H1 (cell line): ENCODE measurements around the gene IREB2. TPM values are rescaled to one million over a fixed set of nuclear protein-coding genes. Genes with fewer than 3 reads are reported as not detected.

ENCODE experiments used
- CTCF ChIA-PET: fragments of 300-600 bp; sonication (Branson Sonifier 250); formaldehyde crosslinking; loops from one replicate; lab custom pipeline; 2021; ENCODE audit not compliant: partially characterized antibody; lab: Charles Lee
- POLR2A ChIA-PET: fragments of 300-600 bp; sonication (Branson Sonifier 250); formaldehyde crosslinking; loops from one replicate; lab custom pipeline; 2021; ENCODE audit warnings: inconsistent platforms; ENCODE audit not compliant: partially characterized antibody; lab: Charles Lee
- DNase-seq, 2 experiments: peaks; one replicate each; pipeline versions ENCODE4 v3.0.0 to v3.0.0-alpha.2; 2010 to 2022; ENCODE audit warnings: low spot score in 2 of 2, low read depth in 1 of 2, mixed read lengths in 1 of 2
- FAIRE-seq: peaks from 2 replicates; lab custom pipeline; 2011; peaks lifted over from hg19 to GRCh38; lab: Jason Lieb, UNC
- H2AFZ ChIP-seq: 2 replicates; pipeline ENCODE4 v1.8.1; 2012; ENCODE audit warnings: low read length, inconsistent platforms
- H2AK5ac ChIP-seq: 2 replicates; pipeline ENCODE4 v1.6.1; 2013; ENCODE audit warnings: low read depth, low read length
- H2BK120ac ChIP-seq: replicated peaks from 2 replicates; pipeline ENCODE3; 2013; ENCODE audit warnings: low read depth, low read length, inconsistent platforms
- H2BK12ac ChIP-seq: 2 replicates; pipeline ENCODE4 v1.6.1; 2013; ENCODE audit warnings: low read depth, low read length
- H2BK15ac ChIP-seq: 2 replicates; pipeline ENCODE4 v1.6.1; 2013; ENCODE audit warnings: low read length
- H2BK20ac ChIP-seq: 2 replicates; pipeline ENCODE4 v1.6.1; 2013; ENCODE audit warnings: low read length
- H2BK5ac ChIP-seq: 2 replicates; pipeline ENCODE4 v1.6.1; 2013; ENCODE audit warnings: low read depth, low read length
- H3K14ac ChIP-seq: 2 replicates; pipeline ENCODE4 v1.6.1; 2013; ENCODE audit warnings: inconsistent platforms; ENCODE audit not compliant: insufficient read length
- H3K18ac ChIP-seq: 2 replicates; pipeline ENCODE4 v1.6.1; 2013; ENCODE audit warnings: low read length; ENCODE audit errors: extremely low read depth
- H3K23ac ChIP-seq: 2 replicates; pipeline ENCODE4 v1.6.1; 2013; ENCODE audit warnings: inconsistent platforms; ENCODE audit not compliant: insufficient read length
- H3K23me2 ChIP-seq: 2 replicates; pipeline ENCODE4 v1.6.1; 2013; ENCODE audit warnings: low read depth, low read length
- H3K27ac ChIP-seq: 2 replicates; pipeline ENCODE4 v1.6.1; 2011; ENCODE audit warnings: low read depth, low read length, inconsistent platforms
- H3K27me3 ChIP-seq, 4 experiments: replicated peaks in 1 of 4; 1 replicate in 1 of 4; 2 replicates in 3 of 4; pipeline versions ENCODE4 v1.6.1 to v1.8.1; 2011 to 2013; ENCODE audit warnings: low read length in 3 of 4, mild to moderate bottlenecking in 3 of 4, inconsistent platforms in 2 of 4, mixed read lengths in 2 of 4, moderate library complexity in 1 of 4; ENCODE audit not compliant: control insufficient read depth in 3 of 4, insufficient read depth in 3 of 4; ENCODE audit errors: extremely low read depth in 1 of 4
- H3K36me3 ChIP-seq, 4 experiments: 2 replicates each; pipeline versions ENCODE4 v1.6.1 to v1.8.1; 2011 to 2013; ENCODE audit warnings: mild to moderate bottlenecking in 4 of 4, low read length in 3 of 4, moderate library complexity in 2 of 4, control low read depth in 1 of 4, inconsistent platforms in 1 of 4; ENCODE audit not compliant: insufficient read depth in 4 of 4, control insufficient read depth in 2 of 4
- H3K4ac ChIP-seq: replicated peaks from 2 replicates; pipeline ENCODE3; 2013; ENCODE audit warnings: low read length, low read depth, mixed read lengths, inconsistent platforms; ENCODE audit not compliant: insufficient read length
- H3K4me1 ChIP-seq, 4 experiments: replicated peaks in 1 of 4; 1 replicate in 1 of 4; 2 replicates in 3 of 4; pipeline versions ENCODE4 v1.6.1 to v1.8.1; 2011 to 2013; ENCODE audit warnings: low read length in 3 of 4, inconsistent platforms in 2 of 4, mixed read lengths in 1 of 4; ENCODE audit not compliant: insufficient read depth in 4 of 4, control insufficient read depth in 3 of 4
- H3K4me2 ChIP-seq, 2 experiments: 2 replicates each; pipeline versions ENCODE4 v1.6.1 to v1.8.1; 2011 to 2013; ENCODE audit warnings: low read depth in 2 of 2, low read length in 2 of 2, control low read depth in 1 of 2, inconsistent platforms in 1 of 2, mild to moderate bottlenecking in 1 of 2; ENCODE audit not compliant: insufficient read depth in 1 of 2
- H3K4me3 ChIP-seq, 4 experiments: fragments of 200-600, 300-600 bp in 1 of 4; sonication (generic), shearing (Covaris generic), sonication (Bioruptor Twin) in 1 of 4; 2 replicates each; pipeline versions ENCODE4 v1.5.1 to v1.8.1; 2011 to 2016; ENCODE audit warnings: low read length in 4 of 4, low read depth in 3 of 4, control low read depth in 2 of 4, inconsistent platforms in 2 of 4, mild to moderate bottlenecking in 2 of 4, mixed read lengths in 1 of 4, moderate library complexity in 1 of 4; ENCODE audit not compliant: insufficient read depth in 2 of 4; ENCODE audit errors: extremely low read depth in 1 of 4
- H3K56ac ChIP-seq: replicated peaks from 2 replicates; pipeline ENCODE3; 2013; ENCODE audit warnings: low read depth, mild to moderate bottlenecking, mixed read lengths, low read length, inconsistent platforms; ENCODE audit not compliant: insufficient read length
- H3K79me1 ChIP-seq: 2 replicates; pipeline ENCODE4 v1.6.1; 2013; ENCODE audit warnings: low read depth, low read length, control low read depth
- H3K79me2 ChIP-seq, 2 experiments: 2 replicates each; pipeline versions ENCODE4 v1.6.1 to v1.8.1; 2012 to 2013; ENCODE audit warnings: low read length in 2 of 2, mild to moderate bottlenecking in 2 of 2, inconsistent platforms in 1 of 2; ENCODE audit not compliant: insufficient read depth in 2 of 2, control insufficient read depth in 1 of 2
- H3K9ac ChIP-seq, 4 experiments: replicated peaks in 1 of 4; 1 replicate in 1 of 4; 2 replicates in 3 of 4; pipeline versions ENCODE4 v1.6.1 to v1.8.1; 2011 to 2013; ENCODE audit warnings: low read depth in 3 of 4, low read length in 3 of 4, control low read depth in 2 of 4, mild to moderate bottlenecking in 2 of 4, moderate library complexity in 2 of 4, inconsistent platforms in 1 of 4; ENCODE audit errors: extremely low read depth in 1 of 4
- H3K9me3 ChIP-seq, 2 experiments: 2 replicates each; pipeline versions ENCODE4 v1.6.1 to v1.8.1; 2012 to 2013; ENCODE audit warnings: mild to moderate bottlenecking in 2 of 2, moderate library complexity in 2 of 2, control low read depth in 1 of 2, inconsistent platforms in 1 of 2, low read depth in 1 of 2, low read length in 1 of 2, mixed read lengths in 1 of 2; ENCODE audit not compliant: insufficient read depth in 2 of 2
- H4K20me1 ChIP-seq, 2 experiments: replicated peaks in 1 of 2; 2 replicates each; pipeline versions ENCODE3 to v1.8.1; 2011 to 2013; ENCODE audit warnings: inconsistent platforms in 2 of 2, low read length in 2 of 2, mild to moderate bottlenecking in 1 of 2; ENCODE audit not compliant: insufficient read depth in 2 of 2, control insufficient read depth in 1 of 2
- H4K5ac ChIP-seq: 2 replicates; pipeline ENCODE4 v1.6.1; 2013; ENCODE audit warnings: low read length, low read depth, mixed read lengths, inconsistent platforms; ENCODE audit not compliant: insufficient read length
- H4K8ac ChIP-seq: 2 replicates; pipeline ENCODE4 v1.8.0; 2013; ENCODE audit warnings: mild to moderate bottlenecking, moderate library complexity, low read length, inconsistent platforms; ENCODE audit not compliant: insufficient read depth; ENCODE audit errors: extremely low read depth
- H4K91ac ChIP-seq: replicated peaks from 2 replicates; pipeline ENCODE3; 2013; ENCODE audit warnings: low read length, mixed read lengths, inconsistent platforms; ENCODE audit not compliant: insufficient read length
- BCL11A ChIP-seq, 2 experiments: IDR thresholded peaks; one replicate each; pipeline ENCODE4 v1.6.1; 2011; ENCODE audit warnings: low read depth in 2 of 2, low read length in 2 of 2, mild to moderate bottlenecking in 2 of 2
- CREB1 ChIP-seq: IDR thresholded peaks from 2 replicates; pipeline ENCODE4 v1.6.1; 2012; ENCODE audit warnings: inconsistent platforms
- CTBP2 ChIP-seq: IDR thresholded peaks from 2 replicates; pipeline ENCODE4 v1.7.0; 2011; ENCODE audit warnings: borderline replicate concordance, mild to moderate bottlenecking, moderate library complexity, mixed read lengths, low read length; ENCODE audit not compliant: insufficient read depth, insufficient read length
- EZH2 ChIP-seq: fragments of 200-600 bp; sonication (generic); IDR thresholded peaks from 2 replicates; pipeline ENCODE4 v1.7.1; 2012; ENCODE audit warnings: low read depth, mild to moderate bottlenecking, moderate library complexity, low read length, inconsistent platforms; ENCODE audit not compliant: severe bottlenecking
- HDAC2 ChIP-seq, 2 experiments: fragments of 300-600 bp in 1 of 2; sonication (generic) in 1 of 2; IDR thresholded peaks; 2 replicates each; pipeline ENCODE4 v1.6.1; 2011 to 2012; ENCODE audit warnings: low read depth in 2 of 2, low read length in 2 of 2, mild to moderate bottlenecking in 2 of 2, moderate library complexity in 2 of 2, borderline replicate concordance in 1 of 2, inconsistent platforms in 1 of 2
- KDM4A ChIP-seq: IDR thresholded peaks from one replicate; pipeline ENCODE4 v1.7.1; 2012; ENCODE audit warnings: low read depth, mild to moderate bottlenecking, moderate library complexity, low read length, inconsistent platforms; ENCODE audit not compliant: severe bottlenecking
- KDM5A ChIP-seq: fragments of 200-600 bp; IDR thresholded peaks from 2 replicates; pipeline ENCODE4 v1.7.1; 2012; ENCODE audit warnings: mild to moderate bottlenecking, low read length, inconsistent platforms, mixed read lengths
- PHF8 ChIP-seq: fragments of 200-600 bp; sonication (generic); conservative IDR thresholded peaks from 2 replicates; pipeline ENCODE4 v1.7.1; 2012; ENCODE audit warnings: low read depth, mild to moderate bottlenecking, inconsistent platforms, low read length, moderate library complexity
- POLR2A ChIP-seq, 2 experiments: IDR thresholded peaks; 1 replicate in 1 of 2; 2 replicates in 1 of 2; pipeline ENCODE4 v1.6.1; 2011; ENCODE audit warnings: low read depth in 2 of 2, low read length in 2 of 2, mild to moderate bottlenecking in 2 of 2; ENCODE audit errors: control extremely low read depth in 1 of 2
- RFX5 ChIP-seq: IDR thresholded peaks from 2 replicates; pipeline ENCODE4 v1.6.1; 2011; ENCODE audit warnings: low read depth, low read length, improper control_type of control experiment, borderline replicate concordance
- SP4 ChIP-seq: IDR thresholded peaks from 2 replicates; pipeline ENCODE4 v1.6.1; 2012; ENCODE audit warnings: low read length, inconsistent platforms
- TAF7 ChIP-seq: optimal IDR thresholded peaks from 2 replicates; pipeline ENCODE3; 2011; ENCODE audit warnings: low read depth, mild to moderate bottlenecking, inconsistent platforms, low read length, moderate library complexity, borderline replicate concordance
- WGBS, 2 experiments: shearing (Covaris generic) in 1 of 2; methylation state at CpG; one replicate each; pipeline versions ENCODE4 v1.1.6 to v1.1.7; 2013 to 2015; ENCODE audit warnings: low lambda C conversion rate in 2 of 2, mixed read lengths in 2 of 2, inconsistent platforms in 1 of 2, low coverage in 1 of 2, missing lambda C conversion rate in 1 of 2; ENCODE audit not compliant: insufficient replicate concordance in 2 of 2, insufficient coverage in 1 of 2, insufficient read length in 1 of 2; ENCODE audit errors: extremely low coverage in 1 of 2, missing lambda C conversion rate in 1 of 2; 5-methylcytosine and 5-hydroxymethylcytosine counted together
- polyA plus RNA-seq, 7 experiments: library from polyadenylated mRNA; depleted of rRNA in 3 of 7; stranded (reverse) in 5 of 7; unstranded in 2 of 7; fragments of >200 nt in 5 of 7; fragments of 200-250 nt in 2 of 7; gene quantifications; 1 replicate in 5 of 7; 2 replicates in 1 of 7; 4 replicates in 1 of 7; pipeline versions ENCODE4 v1.2.1 to v1.2.3, GENCODE V29; 2011 to 2013; ENCODE audit warnings: missing spikeins in 2 of 7, mixed read lengths in 2 of 7
- total RNA-seq: library from RNA; stranded (reverse); fragmentation: NEBNext Ultra II Directional; extraction: Animal tissue kit (Norgen Biotek cat#: 25700); gene quantifications from 2 replicates; pipeline ENCODE4 v1.2.1, GENCODE V29; 2021

Gene IREB2
- total and polyA plus RNA-seq, 2 of the 8 experiments (the other 6 are each of a cell fraction or from before 2014, with no cell fraction given), result 21.0 to 103 TPM

GRCh38 chr15:78408355-78408640, 29.7 kb upstream of the IREB2 start:
- ChIA-PET CTCF (interaction anchor here (1.1 to 20.7 kb wide), 5 partner anchors 10 to 100 kb away, joined by 3 to 240 read pairs (median 22); no protein-coding TSS in a partner anchor), POLR2A (interaction anchor here (1.3 to 1.5 kb wide), 2 partner anchors 30 to 31 kb away, joined by 3 read pairs; partner anchors contain the start of gene IREB2)
- no peak for FAIRE-seq
- no peaks in the 10 kb centered on the region for H3K79me2 ChIP-seq
- no peaks in the 10 kb centered on the region for H3K36me3 ChIP-seq
- no peak overlapping the region for H2AK5ac ChIP-seq
- no peak overlapping the region for H3K56ac ChIP-seq
- peaks cover 0 to 8% (median 5%) of the 10 kb centered on the region in 4 experiments; a peak in 5 of 7 replicates for H3K4me1 ChIP-seq
- no peak for DNase-seq
- no peak overlapping the region for H4K5ac ChIP-seq
- H3K27me3 ChIP-seq, result no peaks in the 10 kb centered on the region; a peak in 2 of 7 replicates
- no peak overlapping the region for H4K8ac ChIP-seq
- no peak overlapping the region for H3K27ac ChIP-seq
- no peaks in the 10 kb centered on the region for H3K79me1 ChIP-seq
- H3K14ac ChIP-seq, result no peak overlapping the region
- no peaks in the 10 kb centered on the region; the same call in 1 of the 2 replicates for H3K23me2 ChIP-seq
- no peak overlapping the region for H2BK120ac ChIP-seq
- H2AFZ ChIP-seq, result peak overlapping the region; percentile 19; the same call in 1 of the 2 replicates
- H3K4ac ChIP-seq, result no peak overlapping the region
- no peak overlapping the region for H2BK12ac ChIP-seq
- WGBS, 2 experiments, result 70% methylated on average over 4 of the region's 4 CpGs; no CpG with 5 or more reads in 1 of the 2 experiments
- H4K20me1 ChIP-seq, result no peaks in the 10 kb centered on the region
- no peak overlapping the region for H3K23ac ChIP-seq
- no peak overlapping the region for H4K91ac ChIP-seq
- no peak overlapping the region for H2BK20ac ChIP-seq
- no peak overlapping the region for H3K18ac ChIP-seq
- no peak overlapping the region for H2BK15ac ChIP-seq
- no peak overlapping the region for H3K4me2 ChIP-seq
- H3K9me3 ChIP-seq, result no peaks in the 10 kb centered on the region
- no peak overlapping the region for H3K9ac ChIP-seq
- H2BK5ac ChIP-seq, result no peak overlapping the region
- no peak overlapping the region for H3K4me3 ChIP-seq
- no peak for TF ChIP-seq KDM4A
- no peak for TF ChIP-seq POLR2A (IDR thresholded peaks at IDR 0.05; ENCODE audit: control extremely low read depth in 1 of 2, low read depth in 2 of 2, low read length in 2 of 2)
- no peak for TF ChIP-seq EZH2
- TF ChIP-seq TAF7, result no peak
- no peak for TF ChIP-seq HDAC2 (IDR thresholded peaks at IDR 0.05; ENCODE audit: borderline replicate concordance in 1 of 2, low read depth in 2 of 2, low read length in 2 of 2)
- no peak for TF ChIP-seq RFX5
- no peak for TF ChIP-seq CREB1
- no peak for TF ChIP-seq CTBP2
- no peak for TF ChIP-seq KDM5A
- TF ChIP-seq PHF8, result no peak
- TF ChIP-seq BCL11A (IDR thresholded peaks at IDR 0.05; ENCODE audit: low read depth in 2 of 2, low read length in 2 of 2), result no peak
- no peak for TF ChIP-seq SP4
